ENCODE results near the gene RNF152.
"Not testable (repeated sequence)": the region's sequence is repeated elsewhere in the genome, so short reads cannot be mapped to it uniquely, and the experiment has no call there.

Gene RNF152

GRCh38 chr18:61797696-61798590 is 94.9 kb downstream of the RNF152 start:
- Histone ChIP-seq H3K4me1 (ENCODE audit: insufficient read depth, low read length) (peaks cover 7% of the 10 kb centered on the region; the same call in 1 of the 2 replicates), H3K9me3 (ENCODE audit: insufficient read depth, low read depth, low read length) (no peaks in the 10 kb centered on the region), H3K9ac (ENCODE audit: low read depth, low read length) (no peak overlapping the region), H3K4me3 (ENCODE audit: low read length) (no peak overlapping the region), H3K36me3 (ENCODE audit: insufficient read depth, low read depth, low read length) (no peaks in the 10 kb centered on the region), H3K27ac (ENCODE audit: low read length) (no peak overlapping the region), H3K27me3 (ENCODE audit: insufficient read depth, low read length) (no peaks in the 10 kb centered on the region)

- Histone ChIP-seq H3K27me3 (ENCODE audit: insufficient read depth, low read length) (no peaks in the 10 kb centered on the region), H3K36me3 (ENCODE audit: insufficient read depth, low read depth, low read length) (no peaks in the 10 kb centered on the region), H3K9ac (ENCODE audit: low read depth, low read length) (no peak overlapping the region), H3K4me3 (ENCODE audit: low read length) (no peak overlapping the region), H3K27ac (ENCODE audit: low read length) (no peak overlapping the region), H3K9me3 (ENCODE audit: insufficient read depth, low read depth, low read length) (peaks cover 7% of the 10 kb centered on the region; the same call in 1 of the 2 replicates), H3K4me1 (ENCODE audit: insufficient read depth, low read length) (no peaks in the 10 kb centered on the region)
Observed at GRCh38 chr18:61791031-61791430, 101.8 kb downstream of the RNF152 start.

- H3K27me3 ChIP-seq (ENCODE audit: insufficient read depth, low read length); H3K4me3 ChIP-seq (ENCODE audit: low read length); H3K27ac ChIP-seq (ENCODE audit: low read length); H3K4me1 ChIP-seq (ENCODE audit: insufficient read depth, low read length); H3K9me3 ChIP-seq (ENCODE audit: insufficient read depth, low read depth, low read length); H3K9ac ChIP-seq (ENCODE audit: low read depth, low read length); H3K36me3 ChIP-seq (ENCODE audit: insufficient read depth, low read depth, low read length): not testable (repeated sequence)
Observed at GRCh38 chr18:61787011-61787670, 105.7 kb downstream of the RNF152 start.

DNA sequence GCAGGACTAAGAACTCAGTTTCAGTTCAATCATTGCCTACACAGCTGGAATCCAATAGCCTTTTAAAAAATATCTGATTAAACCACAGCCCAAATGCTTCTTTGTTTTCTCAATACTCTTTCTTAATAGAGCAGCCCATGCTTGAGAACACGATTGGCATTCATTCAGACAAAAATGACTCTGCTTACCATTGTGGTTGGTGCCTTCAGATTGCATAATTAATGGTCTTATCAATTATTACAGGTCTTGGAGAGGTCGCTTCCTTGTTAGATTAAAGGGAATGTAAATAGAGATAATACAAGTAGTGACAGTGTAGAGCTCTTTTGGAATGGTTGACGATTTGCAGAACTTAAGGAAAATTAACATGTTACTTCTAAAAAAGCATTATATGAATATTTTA is 107.2 kb downstream of the RNF152 start:
- H3K4me3 ChIP-seq (ENCODE audit: low read length) = no peak overlapping the region
- H3K27me3 ChIP-seq (ENCODE audit: insufficient read depth, low read length) = no peaks in the 10 kb centered on the region
- no peak overlapping the region for H3K27ac ChIP-seq (ENCODE audit: low read length)
- H3K9ac ChIP-seq (ENCODE audit: low read depth, low read length) = no peak overlapping the region
- no peaks in the 10 kb centered on the region for H3K4me1 ChIP-seq (ENCODE audit: insufficient read depth, low read length)
- H3K36me3 ChIP-seq (ENCODE audit: insufficient read depth, low read depth, low read length) = no peaks in the 10 kb centered on the region
- H3K9me3 ChIP-seq (ENCODE audit: insufficient read depth, low read depth, low read length) = peaks cover 7% of the 10 kb centered on the region; the same call in 1 of the 2 replicates

GRCh38 chr18:61784834-61785233 is 108.0 kb downstream of the RNF152 start:
- Histone ChIP-seq H3K4me1 (ENCODE audit: insufficient read depth, low read length) (no peaks in the 10 kb centered on the region), H3K36me3 (ENCODE audit: insufficient read depth, low read depth, low read length) (no peaks in the 10 kb centered on the region), H3K4me3 (ENCODE audit: low read length) (no peak overlapping the region), H3K9me3 (ENCODE audit: insufficient read depth, low read depth, low read length) (peaks cover 7% of the 10 kb centered on the region; the same call in 1 of the 2 replicates), H3K27ac (ENCODE audit: low read length) (no peak overlapping the region), H3K27me3 (ENCODE audit: insufficient read depth, low read length) (no peaks in the 10 kb centered on the region), H3K9ac (ENCODE audit: low read depth, low read length) (no peak overlapping the region)

DNA sequence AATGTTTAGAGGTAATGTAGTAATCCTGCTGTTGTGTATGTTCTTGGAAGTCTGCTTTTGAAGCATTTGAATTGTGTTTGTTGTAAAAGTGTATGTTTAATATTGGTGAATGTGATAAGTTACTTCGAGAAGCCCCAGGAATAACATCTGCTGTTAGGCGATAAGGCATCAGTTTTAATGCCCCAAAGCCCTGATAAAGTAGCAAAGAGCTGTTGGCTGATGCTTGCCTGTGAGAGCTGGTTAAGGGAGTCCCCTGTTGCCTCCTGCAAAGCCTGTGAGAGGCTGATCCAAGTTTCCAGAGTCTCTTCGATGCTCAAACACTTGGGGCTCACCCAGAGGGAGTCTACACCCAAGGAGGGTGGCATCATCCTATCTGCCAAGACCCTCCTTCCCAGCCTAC is 110.3 kb downstream of the RNF152 start:
- H3K36me3 ChIP-seq (ENCODE audit: insufficient read depth, low read depth, low read length) = no peaks in the 10 kb centered on the region
- no peaks in the 10 kb centered on the region for H3K4me1 ChIP-seq (ENCODE audit: insufficient read depth, low read length)
- no peak overlapping the region for H3K27ac ChIP-seq (ENCODE audit: low read length)
- no peaks in the 10 kb centered on the region for H3K27me3 ChIP-seq (ENCODE audit: insufficient read depth, low read length)
- no peak overlapping the region for H3K4me3 ChIP-seq (ENCODE audit: low read length)
- no peak overlapping the region for H3K9ac ChIP-seq (ENCODE audit: low read depth, low read length)
- H3K9me3 ChIP-seq (ENCODE audit: insufficient read depth, low read depth, low read length) = peaks cover 3% of the 10 kb centered on the region; the same call in 1 of the 2 replicates

DNA sequence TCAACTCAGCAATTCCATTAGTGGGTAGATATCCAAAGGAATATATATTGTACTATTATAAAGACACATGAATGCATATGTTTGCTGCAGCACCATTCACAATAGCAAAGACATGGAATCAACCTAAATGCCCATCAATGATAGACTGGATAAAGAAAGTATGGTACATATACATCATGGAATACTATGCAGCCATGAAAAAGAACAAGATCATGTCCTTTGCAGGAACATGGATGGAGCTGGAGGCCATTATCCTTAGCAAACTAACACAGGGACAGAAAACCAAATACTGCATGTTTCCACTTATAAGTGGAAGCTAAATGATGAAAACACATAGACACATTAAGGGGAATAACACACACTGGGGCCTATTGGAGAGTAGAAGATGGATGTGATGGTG is 116.6 kb downstream of the RNF152 start:
- not testable (repeated sequence) for H3K4me3 ChIP-seq (ENCODE audit: low read length); H3K27me3 ChIP-seq (ENCODE audit: insufficient read depth, low read length); H3K9me3 ChIP-seq (ENCODE audit: insufficient read depth, low read depth, low read length); H3K36me3 ChIP-seq (ENCODE audit: insufficient read depth, low read depth, low read length); H3K27ac ChIP-seq (ENCODE audit: low read length); H3K4me1 ChIP-seq (ENCODE audit: insufficient read depth, low read length); H3K9ac ChIP-seq (ENCODE audit: low read depth, low read length)

GRCh38 chr18:61774846-61775245 is 118.0 kb downstream of the RNF152 start:
- H3K4me1 ChIP-seq (ENCODE audit: insufficient read depth, low read length) = no peaks in the 10 kb centered on the region

DNA sequence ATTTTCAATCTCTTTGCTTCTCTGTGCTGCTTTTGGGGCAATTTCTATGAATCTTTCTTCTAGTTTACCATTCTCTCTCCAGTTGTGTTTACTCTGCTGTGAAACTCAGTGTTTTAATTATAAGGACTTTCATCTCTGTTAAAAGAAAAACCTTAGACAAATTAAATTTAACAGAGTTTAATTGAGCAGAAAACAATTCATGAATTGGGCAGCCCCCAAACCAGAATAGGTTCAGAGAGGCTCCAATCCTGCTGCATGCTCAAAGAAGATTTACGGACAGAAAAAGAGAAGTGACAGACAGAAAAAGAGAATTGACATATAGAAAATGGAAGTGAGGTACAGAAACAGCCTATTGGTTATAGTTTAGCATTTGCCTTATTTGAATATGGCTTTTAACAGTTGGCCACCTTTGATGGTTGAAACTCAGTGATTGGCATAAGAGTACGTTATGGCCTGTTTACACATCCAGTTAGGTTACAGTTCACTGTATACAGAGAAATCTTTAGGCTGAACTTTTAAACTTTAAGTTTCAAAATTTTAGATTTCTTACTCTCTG is 120.4 kb downstream of the RNF152 start:
- Histone ChIP-seq H3K4me1 (ENCODE audit: insufficient read depth, low read length) (no peaks in the 10 kb centered on the region), H3K36me3 (ENCODE audit: insufficient read depth, low read depth, low read length) (no peaks in the 10 kb centered on the region), H3K9ac (ENCODE audit: low read depth, low read length) (no peak overlapping the region), H3K27me3 (ENCODE audit: insufficient read depth, low read length) (no peaks in the 10 kb centered on the region), H3K27ac (ENCODE audit: low read length) (no peak overlapping the region), H3K9me3 (ENCODE audit: insufficient read depth, low read depth, low read length) (peaks cover 9% of the 10 kb centered on the region; the same call in 1 of the 2 replicates), H3K4me3 (ENCODE audit: low read length) (no peak overlapping the region)

More at GRCh38 chr18:61774846-61775245, 118.0 kb downstream of the RNF152 start:
- Histone ChIP-seq H3K27me3 (ENCODE audit: insufficient read depth, low read length) (no peaks in the 10 kb centered on the region), H3K36me3 (ENCODE audit: insufficient read depth, low read depth, low read length) (no peaks in the 10 kb centered on the region), H3K27ac (ENCODE audit: low read length) (no peak overlapping the region), H3K9ac (ENCODE audit: low read depth, low read length) (no peak overlapping the region), H3K4me3 (ENCODE audit: low read length) (no peak overlapping the region), H3K9me3 (ENCODE audit: insufficient read depth, low read depth, low read length) (peaks cover 9% of the 10 kb centered on the region; the same call in 1 of the 2 replicates)

DNA sequence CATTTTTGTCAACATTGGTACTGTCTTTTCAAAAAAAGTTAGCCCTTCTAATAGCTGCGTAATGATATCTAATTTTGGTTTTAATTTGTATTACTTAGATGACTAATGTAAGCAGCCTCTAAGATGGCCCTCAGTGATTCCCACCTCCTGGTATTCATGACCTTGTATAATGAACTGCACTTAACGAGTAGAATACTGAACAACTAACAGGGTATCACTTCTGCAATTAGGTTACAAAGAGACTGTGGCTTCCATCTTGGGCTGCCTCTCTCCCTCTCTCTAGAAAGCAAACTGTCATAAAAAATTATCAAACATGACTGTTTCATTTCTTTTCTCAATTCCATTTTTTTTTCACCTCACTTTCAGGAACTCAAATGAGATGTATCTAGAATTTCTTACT is 120.9 kb downstream of the RNF152 start:
- H3K4me3 ChIP-seq (ENCODE audit: low read length) = no peak overlapping the region
- no peaks in the 10 kb centered on the region for H3K27me3 ChIP-seq (ENCODE audit: insufficient read depth, low read length)
- H3K36me3 ChIP-seq (ENCODE audit: insufficient read depth, low read depth, low read length) = no peaks in the 10 kb centered on the region
- H3K9ac ChIP-seq (ENCODE audit: low read depth, low read length) = no peak overlapping the region
- no peaks in the 10 kb centered on the region for H3K4me1 ChIP-seq (ENCODE audit: insufficient read depth, low read length)
- no peak overlapping the region for H3K27ac ChIP-seq (ENCODE audit: low read length)
- peaks cover 9% of the 10 kb centered on the region; the same call in 1 of the 2 replicates for H3K9me3 ChIP-seq (ENCODE audit: insufficient read depth, low read depth, low read length)

- Histone ChIP-seq H3K4me1 (ENCODE audit: insufficient read depth, low read length) (no peaks in the 10 kb centered on the region; the same call in 1 of the 2 replicates), H3K27me3 (ENCODE audit: insufficient read depth, low read length) (no peaks in the 10 kb centered on the region), H3K9ac (ENCODE audit: low read depth, low read length) (no peak overlapping the region), H3K36me3 (ENCODE audit: insufficient read depth, low read depth, low read length) (no peaks in the 10 kb centered on the region), H3K4me3 (ENCODE audit: low read length) (no peak overlapping the region), H3K27ac (ENCODE audit: low read length) (no peak overlapping the region), H3K9me3 (ENCODE audit: insufficient read depth, low read depth, low read length) (no peaks in the 10 kb centered on the region)
Observed at GRCh38 chr18:61770279-61770678, 122.5 kb downstream of the RNF152 start.

Data from iPS-20b (cell line).